GM12892 (cell line): ENCODE data around the gene NEU4.

Experiments used
- DNase-seq: peaks from one replicate; pipeline ENCODE4 v3.0.0; 2011; ENCODE audit not compliant: insufficient read length
- FAIRE-seq: peaks from 2 replicates; lab custom pipeline; 2011; peaks lifted over from hg19 to GRCh38; lab: Jason Lieb, UNC
- POLR2A ChIP-seq: IDR thresholded peaks from 2 replicates; pipeline ENCODE4 v1.6.1; 2011; ENCODE audit warnings: low read depth, low read length, control low read depth
- POLR2AphosphoS5 ChIP-seq: IDR thresholded peaks from 2 replicates; pipeline ENCODE4 v1.6.1; 2011; ENCODE audit warnings: low read depth, low read length, control low read depth
- TAF1 ChIP-seq: IDR thresholded peaks from 2 replicates; pipeline ENCODE4 v1.6.1; 2011; ENCODE audit warnings: low read depth, mild to moderate bottlenecking, control low read depth, low read length, borderline replicate concordance

NEU4 gene

DNA sequence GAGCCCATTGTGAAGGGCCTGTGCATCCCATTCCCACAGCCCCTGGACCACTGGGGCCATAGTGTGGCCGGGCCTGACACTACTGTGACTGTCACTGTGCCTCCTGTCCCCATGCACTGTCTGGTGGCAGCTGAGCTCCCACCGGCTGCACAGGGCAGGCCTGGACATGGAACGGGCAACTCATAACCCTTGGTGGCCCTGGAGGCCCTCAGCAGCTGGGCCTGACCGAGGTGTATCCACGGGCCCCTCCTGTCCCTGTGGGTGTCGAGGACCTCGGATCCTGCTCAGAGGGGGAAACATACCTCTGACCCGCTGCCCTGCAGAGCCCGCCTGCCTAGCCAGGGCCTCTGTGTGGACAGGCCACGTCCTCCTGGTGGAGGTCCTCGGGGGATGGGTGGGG, 40.1 kb upstream of the NEU4 start:
- DNase-seq (no peak), FAIRE-seq (no peak)
- TF ChIP-seq TAF1 (no peak), POLR2AphosphoS5 (no peak), POLR2A (no peak)

GRCh38 chr2:241769819-241770184, 39.2 kb upstream of the NEU4 start:
- TF ChIP-seq POLR2AphosphoS5 = no peak
- no peak for TF ChIP-seq TAF1
- TF ChIP-seq POLR2A = no peak
- FAIRE-seq (no peak), DNase-seq (no peak)

GRCh38 chr2:241770185-241770935, 38.6 kb upstream of the NEU4 start:
- FAIRE-seq (no peak), DNase-seq (no peak)
- TF ChIP-seq TAF1 = no peak
- no peak for TF ChIP-seq POLR2AphosphoS5
- no peak for TF ChIP-seq POLR2A

DNA sequence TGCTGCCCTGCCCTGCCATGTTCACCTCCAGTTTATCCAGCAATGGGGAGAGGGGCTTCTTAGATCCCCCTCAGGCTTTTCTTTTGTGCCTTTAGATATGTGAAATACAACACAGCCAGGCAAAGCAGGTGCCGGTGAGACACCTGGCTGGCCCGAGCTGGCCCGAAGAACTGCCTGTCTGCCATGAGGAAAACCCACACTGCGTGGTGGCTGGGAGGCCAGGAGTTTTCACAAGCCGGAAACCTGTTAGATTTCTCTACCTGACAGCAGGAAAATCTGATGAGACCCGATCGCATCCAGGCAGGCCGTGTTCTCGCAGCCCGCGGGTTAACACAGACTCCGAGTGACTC, 38.1 kb upstream of the NEU4 start:
- no peak for TF ChIP-seq POLR2A
- no peak for TF ChIP-seq TAF1
- no peak for TF ChIP-seq POLR2AphosphoS5
- DNase-seq = no peak
- FAIRE-seq = no peak

DNA sequence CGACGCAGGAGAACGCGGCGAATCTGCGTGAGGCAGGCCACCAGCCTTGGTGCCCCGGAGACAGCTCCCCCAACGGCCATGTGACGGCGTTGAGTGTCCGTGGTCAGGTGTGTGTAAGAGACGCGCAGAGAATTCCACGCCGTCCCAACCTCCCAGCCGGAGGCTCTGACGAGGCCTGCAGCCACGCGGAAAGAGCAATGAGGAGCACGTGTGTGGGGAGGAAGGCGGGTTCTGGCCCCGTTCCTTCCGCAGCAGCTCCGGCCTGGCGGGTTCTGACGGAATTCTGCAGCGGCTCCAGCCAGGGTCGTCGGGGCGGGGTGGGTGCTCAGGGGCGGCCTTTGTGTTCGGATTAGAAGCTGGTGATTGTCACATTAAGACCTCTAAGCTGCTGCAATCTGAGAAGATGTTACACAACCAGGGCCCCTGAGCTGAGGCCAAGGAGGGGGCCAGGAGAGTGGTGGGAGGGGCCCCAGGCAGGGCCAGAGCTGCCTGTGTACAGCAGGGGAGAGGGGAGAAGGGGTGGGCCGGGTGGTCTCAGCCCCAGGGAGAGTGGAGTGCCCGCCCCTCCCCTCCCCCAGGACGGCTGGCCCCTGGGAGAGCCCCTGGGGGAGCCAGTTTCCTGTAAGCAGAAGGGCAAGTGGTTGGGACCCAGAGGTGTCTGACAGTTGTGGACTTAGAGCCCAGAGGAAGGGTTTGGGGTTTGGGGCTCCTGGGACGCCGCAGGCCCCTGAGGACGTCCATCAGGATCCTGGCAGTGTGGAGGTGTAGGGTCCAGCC, 37.5 kb upstream of the NEU4 start:
- FAIRE-seq (peak; percentile 14), DNase-seq (peak; percentile 53)
- TF ChIP-seq POLR2AphosphoS5 (no peak), TAF1 (peak; percentile 14; the same call in 1 of the 2 replicates), POLR2A (0 out of 2 replicates have a peak, but pooled peaks have one; percentile 20)

- peak; percentile 80 for FAIRE-seq
- TF ChIP-seq POLR2A (no peak), TAF1 (no peak), POLR2AphosphoS5 (no peak)
- DNase-seq = no peak
Observed at GRCh38 chr2:241772063-241772499, 36.9 kb upstream of the NEU4 start.

- TF ChIP-seq POLR2AphosphoS5 = no peak
- TF ChIP-seq TAF1 = no peak
- no peak for TF ChIP-seq POLR2A
- no peak for FAIRE-seq
- DNase-seq = no peak
Observed at GRCh38 chr2:241773511-241774418, 35.2 kb upstream of the NEU4 start.

- TF ChIP-seq POLR2A = no peak
- no peak for TF ChIP-seq POLR2AphosphoS5
- TF ChIP-seq TAF1 = no peak
Observed at GRCh38 chr2:241774419-241775222, 34.4 kb upstream of the NEU4 start.

GRCh38 chr2:241775223-241776177, 33.5 kb upstream of the NEU4 start:
- TF ChIP-seq TAF1 = no peak
- TF ChIP-seq POLR2A = no peak
- no peak for TF ChIP-seq POLR2AphosphoS5
- no peak for FAIRE-seq

More at GRCh38 chr2:241774419-241775222, 34.4 kb upstream of the NEU4 start:
- DNase-seq (no peak), FAIRE-seq (no peak)

More at GRCh38 chr2:241775223-241776177, 33.5 kb upstream of the NEU4 start:
- peak; percentile 9 for DNase-seq
